Endodermal cell (in vitro differentiated cells): ENCODE data around the gene MCOLN2. TPM values are rescaled to one million over a fixed set of nuclear protein-coding genes. Genes with fewer than 3 reads are reported as not detected.
A peak's percentile ranks its signal among the peaks of the same experiment; 100 is the strongest.

Experiments used
- DNase-seq: peaks from one replicate; pipeline ENCODE4 v3.0.0-alpha.2; 2017
- H3K27ac ChIP-seq: 2 replicates; pipeline ENCODE4 v1.5.1; 2013; ENCODE audit warnings: mild to moderate bottlenecking, low read depth, low read length, moderate library complexity
- H3K27me3 ChIP-seq: 2 replicates; pipeline ENCODE4 v1.6.1; 2013; ENCODE audit warnings: mild to moderate bottlenecking, low read length, moderate library complexity; ENCODE audit not compliant: insufficient read depth, control insufficient read depth, poor library complexity, severe bottlenecking
- H3K36me3 ChIP-seq: 2 replicates; pipeline ENCODE4 v1.7.0; 2013; ENCODE audit warnings: mild to moderate bottlenecking, low read length, moderate library complexity; ENCODE audit not compliant: control insufficient read depth, insufficient read depth
- H3K4me1 ChIP-seq: one replicate; pipeline ENCODE4 v1.7.0; 2013; ENCODE audit warnings: low read length; ENCODE audit not compliant: control insufficient read depth, insufficient read depth
- H3K4me3 ChIP-seq: 2 replicates; pipeline ENCODE4 v1.5.1; 2013; ENCODE audit warnings: mild to moderate bottlenecking, low read length, moderate library complexity
- H3K9ac ChIP-seq: 2 replicates; pipeline ENCODE4 v1.6.1; 2013; ENCODE audit warnings: mild to moderate bottlenecking, low read length, moderate library complexity; ENCODE audit not compliant: poor library complexity, severe bottlenecking; ENCODE audit errors: extremely low read depth
- H3K9me3 ChIP-seq: 2 replicates; pipeline ENCODE4 v1.6.1; 2013; ENCODE audit warnings: mild to moderate bottlenecking, low read length, moderate library complexity; ENCODE audit not compliant: control insufficient read depth
- H3K27ac Mint-ChIP-seq: 2 replicates; pipeline ENCODE4 v1.8.0; 2020; ENCODE audit warnings: mixed read lengths
- H3K27me3 Mint-ChIP-seq: 2 replicates; pipeline ENCODE4 v1.8.0; 2021; ENCODE audit warnings: mild to moderate bottlenecking, mixed read lengths; ENCODE audit not compliant: insufficient read depth
- H3K36me3 Mint-ChIP-seq: 2 replicates; pipeline ENCODE4 v1.8.0; 2020; ENCODE audit warnings: low read depth, mixed read lengths
- H3K4me1 Mint-ChIP-seq: 2 replicates; pipeline ENCODE4 v1.8.0; 2020; ENCODE audit warnings: mixed read lengths
- H3K4me3 Mint-ChIP-seq: 2 replicates; pipeline ENCODE4 v1.8.0; 2020; ENCODE audit warnings: mild to moderate bottlenecking, moderate library complexity, mixed read lengths
- H3K9me3 Mint-ChIP-seq: 2 replicates; pipeline ENCODE4 v1.8.0; 2020; ENCODE audit warnings: mild to moderate bottlenecking, mixed read lengths
- CTCF ChIP-seq: fragments of 200-600 bp; sonication (generic); conservative IDR thresholded peaks from 2 replicates; pipeline ENCODE4 v1.5.0; 2021; ENCODE audit warnings: antibody characterized with exemption, mild to moderate bottlenecking
- WGBS, 2 experiments: methylation state at CpG; one replicate each; pipeline versions ENCODE4 v1.1.5 to v1.1.7; 2013; ENCODE audit warnings: missing lambda C conversion rate in 2 of 2, mixed read lengths in 1 of 2; ENCODE audit not compliant: insufficient coverage in 1 of 2, insufficient read length in 1 of 2; 5-methylcytosine and 5-hydroxymethylcytosine counted together
- long read RNA-seq, 4 experiments: library from polyadenylated mRNA in 2 of 4; library from RNA in 1 of 4; library from capped mRNA in 1 of 4; stranded (forward) in 3 of 4; unstranded in 1 of 4; transcript quantifications; one replicate each; pipeline ENCODE4 v2.0.0, GENCODE V29; 2020 to 2021; ENCODE audit warnings: inconsistent platforms in 1 of 4
- polyA plus RNA-seq, 2 experiments: library from polyadenylated mRNA; stranded (reverse); fragments of 50-300 nt; gene quantifications; one replicate each; pipeline ENCODE4 v1.2.3, GENCODE V29; 2013
- total RNA-seq, 2 donors: library from RNA; stranded (reverse); fragmentation: NEBNext Ultra II Directional in 1 of 2; extraction: Animal tissue kit (Norgen Biotek cat#: 25700) in 1 of 2; gene quantifications; 2 replicates in 1 of 2; 3 replicates in 1 of 2; pipeline ENCODE4 v1.2.1, GENCODE V29; 2021

The MCOLN2 gene
- under 1 TPM; 0.20 to 0.29 TPM for total RNA-seq
- polyA plus RNA-seq (2013, experiment 1 of 2), result 0.46 TPM
- not detected for polyA plus RNA-seq (2013, experiment 2 of 2)
- long read RNA-seq, experiment 1, result 0 reads
- long read RNA-seq, experiment 2, result 0 reads
- long read RNA-seq, experiment 3, partial matches to known transcripts, result 0 of 4 reads
- long read RNA-seq, experiment 3, other reads (novel, unspliced or antisense), result 0 of 4 reads
- long read RNA-seq, experiment 4, result 0 reads

GRCh38 chr1:84996846-84997666 is at the start of gene MCOLN2:
TSS of gene MCOLN2 (minus strand) at chr1:84997113. CDS start at chr1:84996872, 241 bp downstream.
- no peaks in the 10 kb centered on the region for H3K4me1 ChIP-seq
- H3K36me3 ChIP-seq, result no peaks in the 10 kb centered on the region
- no peak for TF ChIP-seq CTCF
- WGBS, 2 experiments, result 1% methylated on average over 25 to 87 of the region's 87 CpGs
- Mint-ChIP-seq H3K9me3 (no peaks in the 10 kb centered on the region), H3K36me3 (no peaks in the 10 kb centered on the region), H3K27me3 (peaks cover 89% of the 10 kb centered on the region), H3K4me3 (peak within 1 kb of the TSS; percentile 62), H3K4me1 (peaks cover 3% of the 10 kb centered on the region), H3K27ac (no peak within 1 kb of the TSS)
- H3K27me3 ChIP-seq, result peaks cover 93% of the 10 kb centered on the region
- peak within 1 kb of the TSS; percentile 56 for H3K4me3 ChIP-seq
- H3K9ac ChIP-seq, result no peak within 1 kb of the TSS
- H3K27ac ChIP-seq, result no peak within 1 kb of the TSS
- DNase-seq, result peak; percentile 83
- H3K9me3 ChIP-seq, result no peaks in the 10 kb centered on the region

GRCh38 chr1:85042413-85042812 is 45.5 kb upstream of the MCOLN2 start:
- H3K4me3 ChIP-seq, result no peak overlapping the region
- H3K9me3 Mint-ChIP-seq, result no peaks in the 10 kb centered on the region
- no peak overlapping the region for H3K27ac Mint-ChIP-seq
- H3K9ac ChIP-seq, result no peak overlapping the region
- no peaks in the 10 kb centered on the region for H3K36me3 Mint-ChIP-seq
- peaks cover 13% of the 10 kb centered on the region for H3K4me1 Mint-ChIP-seq
- H3K4me1 ChIP-seq, result no peaks in the 10 kb centered on the region
- peaks cover 33% of the 10 kb centered on the region for H3K27me3 ChIP-seq
- peaks cover 22% of the 10 kb centered on the region for H3K27me3 Mint-ChIP-seq
- no peaks in the 10 kb centered on the region for H3K9me3 ChIP-seq
- H3K27ac ChIP-seq, result no peak overlapping the region
- no peak overlapping the region for H3K4me3 Mint-ChIP-seq
- H3K36me3 ChIP-seq, result no peaks in the 10 kb centered on the region
- no peak for TF ChIP-seq CTCF
- DNase-seq, result no peak

- Histone ChIP-seq H3K4me1 (no peaks in the 10 kb centered on the region), H3K36me3 (no peaks in the 10 kb centered on the region), H3K4me3 (no peak overlapping the region), H3K9me3 (no peaks in the 10 kb centered on the region), H3K27me3 (peaks cover 27% of the 10 kb centered on the region), H3K9ac (no peak overlapping the region), H3K27ac (no peak overlapping the region)
- no peak for TF ChIP-seq CTCF
- peaks cover 16% of the 10 kb centered on the region for H3K27me3 Mint-ChIP-seq
- no peaks in the 10 kb centered on the region for H3K36me3 Mint-ChIP-seq
- H3K4me3 Mint-ChIP-seq, result no peak overlapping the region
- H3K9me3 Mint-ChIP-seq, result no peaks in the 10 kb centered on the region
- 91 to 100% methylated on average over 4 to 5 of the region's 5 CpGs for WGBS, 2 experiments
- H3K27ac Mint-ChIP-seq, result no peak overlapping the region
- DNase-seq, result no peak
- H3K4me1 Mint-ChIP-seq, result peaks cover 8% of the 10 kb centered on the region
Observed at GRCh38 chr1:85041793-85042192, 44.9 kb upstream of the MCOLN2 start.
